GM23338 (cell line): ENCODE data around the gene ABI3.

Source experiments
- CTCF ChIP-seq, 2 experiments: fragments of 200-600 bp in 1 of 2; sonication (generic) in 1 of 2; conservative IDR thresholded peaks; 2 replicates each; pipeline versions ENCODE4 v1.5.1 to v1.6.1; 2016 to 2017; ENCODE audit warnings: antibody characterized with exemption in 2 of 2, low read depth in 2 of 2, mild to moderate bottlenecking in 2 of 2, moderate library complexity in 1 of 2
- EZH2 ChIP-seq: fragments of 200-600 bp; sonication (generic); IDR thresholded peaks from one replicate; pipeline ENCODE4 v1.8.0; 2017; ENCODE audit warnings: antibody characterized with exemption, mild to moderate bottlenecking, low read depth; ENCODE audit not compliant: unreplicated experiment
- EZH2phosphoT487 ChIP-seq: fragments of 200-600 bp; sonication (generic); IDR thresholded peaks from one replicate; pipeline ENCODE4 v1.8.1; 2018; ENCODE audit warnings: antibody characterized with exemption; ENCODE audit not compliant: unreplicated experiment
- JUNB ChIP-seq: IDR thresholded peaks from one replicate; pipeline ENCODE4 v1.6.1; 2016; ENCODE audit warnings: antibody characterized with exemption; ENCODE audit not compliant: unreplicated experiment
- POLR2AphosphoS5 ChIP-seq: IDR thresholded peaks from 2 replicates; pipeline ENCODE4 v1.6.1; 2016; ENCODE audit warnings: antibody characterized with exemption, low read depth
- REST ChIP-seq: IDR thresholded peaks from one replicate; pipeline ENCODE4 v1.6.1; 2018; ENCODE audit warnings: antibody characterized with exemption; ENCODE audit not compliant: unreplicated experiment
- ZNF114 ChIP-seq: fragments of 250-450 bp; sonication (Bioruptor Pico); IDR thresholded peaks from 2 replicates; pipeline ENCODE4 v1.5.0; 2020; ENCODE audit warnings: mild to moderate bottlenecking, moderate library complexity
- TF ChIP-seq, protein P1 (sequence below): IDR thresholded peaks from 2 replicates; pipeline ENCODE4 v1.6.1; 2016; ENCODE audit warnings: antibody characterized with exemption

GRCh38 chr17:49224198-49224996, 13.9 kb downstream of the ABI3 start:
- no peak; a peak in 1 of 4 replicates for TF ChIP-seq CTCF (conservative IDR thresholded peaks at IDR 0.05; ENCODE audit: low read depth in 2 of 2)
- TF ChIP-seq POLR2AphosphoS5 = no peak
- no peak for TF ChIP-seq JUNB
- TF ChIP-seq EZH2 = peak; percentile 25
- no peak for TF ChIP-seq ZNF114
- no peak for TF ChIP-seq REST
- TF ChIP-seq, protein P1, sequence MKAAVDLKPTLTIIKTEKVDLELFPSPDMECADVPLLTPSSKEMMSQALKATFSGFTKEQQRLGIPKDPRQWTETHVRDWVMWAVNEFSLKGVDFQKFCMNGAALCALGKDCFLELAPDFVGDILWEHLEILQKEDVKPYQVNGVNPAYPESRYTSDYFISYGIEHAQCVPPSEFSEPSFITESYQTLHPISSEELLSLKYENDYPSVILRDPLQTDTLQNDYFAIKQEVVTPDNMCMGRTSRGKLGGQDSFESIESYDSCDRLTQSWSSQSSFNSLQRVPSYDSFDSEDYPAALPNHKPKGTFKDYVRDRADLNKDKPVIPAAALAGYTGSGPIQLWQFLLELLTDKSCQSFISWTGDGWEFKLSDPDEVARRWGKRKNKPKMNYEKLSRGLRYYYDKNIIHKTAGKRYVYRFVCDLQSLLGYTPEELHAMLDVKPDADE = no peak
- no peak for TF ChIP-seq EZH2phosphoT487
